Activated CD8-positive, alpha-beta T cell treated with anti-CD3 and anti-CD28 coated beads for 36 hours (primary cell): ENCODE results near the gene ATP5MC2. TPM values are rescaled to one million over a fixed set of nuclear protein-coding genes. Genes with fewer than 3 reads are reported as not detected.

Source experiments
- ATAC-seq: fragments of 200-7000 bp; cut with Tn5 transposase; one replicate; pipeline ENCODE4 v1.10.0; 2021; ENCODE audit warnings: mild to moderate bottlenecking, moderate library complexity
- CTCF ChIA-PET: fragments of 350-600 bp; sonication (Branson Sonifier 250); formaldehyde crosslinking; loops from one replicate; lab custom pipeline; 2021; ENCODE audit warnings: antibody characterized with exemption; lab: Charles Lee
- POLR2A ChIA-PET: fragments of 350-600 bp; sonication (Branson Sonifier 250); formaldehyde crosslinking; loops from one replicate; lab custom pipeline; 2021; ENCODE audit warnings: antibody characterized with exemption; lab: Charles Lee
- DNase-seq: peaks from one replicate; pipeline ENCODE4 v3.0.0-alpha.2; 2020
- H3K27ac Mint-ChIP-seq: one replicate; pipeline ENCODE4 v1.8.0; 2021; ENCODE audit warnings: mild to moderate bottlenecking, mixed read lengths
- H3K27me3 Mint-ChIP-seq: one replicate; pipeline ENCODE4 v1.8.0; 2021; ENCODE audit warnings: mixed read lengths
- H3K36me3 Mint-ChIP-seq: one replicate; pipeline ENCODE4 v1.8.0; 2021; ENCODE audit warnings: low read depth, mixed read lengths
- H3K4me1 Mint-ChIP-seq: one replicate; pipeline ENCODE4 v1.8.0; 2021; ENCODE audit warnings: low read depth, mixed read lengths
- H3K4me3 Mint-ChIP-seq: one replicate; pipeline ENCODE4 v1.8.0; 2021; ENCODE audit warnings: mild to moderate bottlenecking, moderate library complexity, mixed read lengths
- H3K9me3 Mint-ChIP-seq: one replicate; pipeline ENCODE4 v1.8.0; 2021; ENCODE audit warnings: mixed read lengths
- CTCF ChIP-seq: fragments of 200-600 bp; IDR thresholded peaks from one replicate; pipeline ENCODE4 v1.8.0; 2022; ENCODE audit warnings: antibody characterized with exemption, mild to moderate bottlenecking
- intact Hi-C: fragments of 100-400 bp; cut with micrococcal nuclease; formaldehyde crosslinking; loops from one replicate; pipeline ENCODE4 v1.10.0; 2022
- total RNA-seq, 2 experiments: library from RNA; stranded (reverse); gene quantifications; one replicate each; pipeline ENCODE4 v1.2.3, GENCODE V29; 2021

Gene ATP5MC2
- total RNA-seq, 2 experiments from 2014 or later = 365 to 378 TPM

- no peak overlapping the region for H3K4me3 Mint-ChIP-seq
- H3K36me3 Mint-ChIP-seq = peaks cover 5% of the 10 kb centered on the region
- DNase-seq = no peak
- ATAC-seq = no peak
- H3K4me1 Mint-ChIP-seq = no peaks in the 10 kb centered on the region
- no peak for TF ChIP-seq CTCF
- POLR2A ChIA-PET = interaction anchor here (1.0 kb wide), 1 partner anchor 10 kb away, joined by 3 read pairs; the partner anchor contains the start of gene CALCOCO1
- H3K9me3 Mint-ChIP-seq = no peaks in the 10 kb centered on the region
- CTCF ChIA-PET = interaction anchor here (0.9 to 5.9 kb wide), 5 partner anchors 11 to 42 kb away, joined by 5 to 40 read pairs (median 6); partner anchors contain the start of genes ATP5MC2 and CALCOCO1
- no peak overlapping the region for H3K27ac Mint-ChIP-seq
- intact Hi-C loops = no loop called here
- H3K27me3 Mint-ChIP-seq = no peaks in the 10 kb centered on the region
Observed at GRCh38 chr12:53717319-53717718, 41.4 kb upstream of the ATP5MC2 start.

- Mint-ChIP-seq H3K27ac (no peak overlapping the region), H3K27me3 (no peaks in the 10 kb centered on the region), H3K9me3 (no peaks in the 10 kb centered on the region), H3K4me1 (no peaks in the 10 kb centered on the region), H3K36me3 (no peaks in the 10 kb centered on the region), H3K4me3 (no peak overlapping the region)
- intact Hi-C loops = no loop called here
- no peak for ATAC-seq
- ChIA-PET CTCF (interaction anchor here (1.3 to 5.9 kb wide), 4 partner anchors 9 to 33 kb away, joined by 3 to 40 read pairs (median 16); no protein-coding TSS in a partner anchor), POLR2A (interaction anchor here (0.5 to 1.8 kb wide), 2 partner anchors 13 to 446 kb away, joined by 3 to 9 read pairs; partner anchors contain the start of genes CALCOCO1 and ESPL1)
- DNase-seq = no peak
- TF ChIP-seq CTCF = no peak
Observed at GRCh38 chr12:53714004-53714403, 38.1 kb upstream of the ATP5MC2 start.

GRCh38 chr12:53713516-53713915 lies 37.6 kb upstream of the ATP5MC2 start:
- no peaks in the 10 kb centered on the region for H3K27me3 Mint-ChIP-seq
- H3K36me3 Mint-ChIP-seq = no peaks in the 10 kb centered on the region
- no peak for TF ChIP-seq CTCF
- no peak for DNase-seq
- intact Hi-C loops = no loop called here
- POLR2A ChIA-PET = interaction anchor here (0.5 to 1.8 kb wide), 3 partner anchors 14 to 446 kb away, joined by 3 to 9 read pairs (median 3); partner anchors contain the start of genes CALCOCO1 and ESPL1
- H3K4me3 Mint-ChIP-seq = no peak overlapping the region
- no peaks in the 10 kb centered on the region for H3K9me3 Mint-ChIP-seq
- CTCF ChIA-PET = interaction anchor here (1.3 to 5.9 kb wide), 4 partner anchors 9 to 33 kb away, joined by 3 to 40 read pairs (median 16); no protein-coding TSS in a partner anchor
- H3K4me1 Mint-ChIP-seq = no peaks in the 10 kb centered on the region
- no peak overlapping the region for H3K27ac Mint-ChIP-seq
- ATAC-seq = no peak

- ATAC-seq (no peak), DNase-seq (no peak)
- H3K27me3 Mint-ChIP-seq = no peaks in the 10 kb centered on the region
- no peaks in the 10 kb centered on the region for H3K36me3 Mint-ChIP-seq
- ChIA-PET CTCF (no interaction called here), POLR2A (no interaction called here)
- no peak overlapping the region for H3K4me3 Mint-ChIP-seq
- intact Hi-C loops = no loop called here
- no peaks in the 10 kb centered on the region for H3K9me3 Mint-ChIP-seq
- no peaks in the 10 kb centered on the region for H3K4me1 Mint-ChIP-seq
- TF ChIP-seq CTCF = no peak
- no peak overlapping the region for H3K27ac Mint-ChIP-seq
Observed at GRCh38 chr12:53712059-53712643, 36.3 kb upstream of the ATP5MC2 start.

GRCh38 chr12:53710091-53710490 lies 34.2 kb upstream of the ATP5MC2 start:
- intact Hi-C loops = no loop called here
- no peak for ATAC-seq
- TF ChIP-seq CTCF = no peak
- no peaks in the 10 kb centered on the region for H3K36me3 Mint-ChIP-seq
- POLR2A ChIA-PET = no interaction called here
- H3K4me3 Mint-ChIP-seq = no peak overlapping the region
- no peaks in the 10 kb centered on the region for H3K4me1 Mint-ChIP-seq
- CTCF ChIA-PET = interaction anchor here (1.8 to 10.0 kb wide), 2 partner anchors 8 to 35 kb away, joined by 6 to 309 read pairs; no protein-coding TSS in a partner anchor
- no peaks in the 10 kb centered on the region for H3K9me3 Mint-ChIP-seq
- no peak for DNase-seq
- no peak overlapping the region for H3K27ac Mint-ChIP-seq
- H3K27me3 Mint-ChIP-seq = peaks cover 8% of the 10 kb centered on the region
